Activated CD8-positive, alpha-beta memory T cell treated with anti-CD3 and anti-CD28 coated beads, Interleukin-2, amount 50 U/mL, for 1 hour (primary cell): Measurements from ENCODE around the gene ACMSD.

ENCODE experiments used
- DNase-seq: peaks from one replicate; pipeline ENCODE4 v3.0.0-alpha.2; 2020; ENCODE audit errors: extremely low read depth

Gene ACMSD

GRCh38 chr2:134949981-134950708 is 111.7 kb downstream of the ACMSD start:
- no peak for DNase-seq

GRCh38 chr2:134950886-134951285 is 112.5 kb downstream of the ACMSD start:
- DNase-seq: no peak
